Measurements from ENCODE around the gene TTC4.

Gene TTC4, protein sequence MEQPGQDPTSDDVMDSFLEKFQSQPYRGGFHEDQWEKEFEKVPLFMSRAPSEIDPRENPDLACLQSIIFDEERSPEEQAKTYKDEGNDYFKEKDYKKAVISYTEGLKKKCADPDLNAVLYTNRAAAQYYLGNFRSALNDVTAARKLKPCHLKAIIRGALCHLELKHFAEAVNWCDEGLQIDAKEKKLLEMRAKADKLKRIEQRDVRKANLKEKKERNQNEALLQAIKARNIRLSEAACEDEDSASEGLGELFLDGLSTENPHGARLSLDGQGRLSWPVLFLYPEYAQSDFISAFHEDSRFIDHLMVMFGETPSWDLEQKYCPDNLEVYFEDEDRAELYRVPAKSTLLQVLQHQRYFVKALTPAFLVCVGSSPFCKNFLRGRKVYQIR

DNA sequence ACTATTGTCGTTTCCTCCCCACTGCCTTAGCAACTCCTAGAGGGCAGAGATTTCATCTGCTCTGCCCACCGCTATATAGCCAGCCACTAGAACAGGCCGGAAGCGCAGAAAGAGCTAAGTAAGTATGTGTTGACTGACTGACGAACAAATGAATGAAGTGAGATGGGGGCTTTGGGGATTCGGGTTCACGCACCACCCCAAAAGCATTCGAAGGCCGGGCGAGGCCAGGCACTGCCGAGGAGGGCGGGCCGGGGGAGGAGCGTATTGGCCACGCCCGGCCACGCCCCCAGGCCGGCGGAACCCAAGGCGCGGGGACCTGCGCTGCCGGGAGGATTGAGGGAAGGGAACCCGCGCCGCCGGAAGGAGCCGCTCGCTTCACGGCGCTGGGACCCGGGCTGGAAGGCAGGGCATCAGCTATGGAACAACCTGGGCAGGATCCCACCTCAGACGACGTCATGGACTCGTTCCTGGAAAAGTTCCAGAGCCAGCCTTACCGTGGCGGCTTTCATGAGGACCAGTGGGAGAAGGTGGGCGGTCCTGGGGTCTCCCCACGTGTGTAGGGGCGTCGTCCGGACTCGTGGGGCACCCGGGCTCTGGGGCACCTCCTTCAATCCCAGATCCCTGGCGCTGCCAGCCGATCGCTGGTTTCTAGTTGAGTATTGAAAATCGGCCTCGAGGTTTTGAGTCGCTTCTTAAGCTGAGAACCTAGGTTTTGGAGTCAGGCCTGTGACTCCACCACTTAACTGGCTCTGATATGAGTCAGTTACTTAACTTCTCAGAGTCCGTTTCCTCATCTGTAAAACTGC is at the start of gene TTC4:
TTC4 (plus strand) TSS at position 369 of the 806 bp plus-strand sequence; CDS start at position 417, 48 bp downstream.
- peak; percentile 56 to 63 for DNase-seq

DNA sequence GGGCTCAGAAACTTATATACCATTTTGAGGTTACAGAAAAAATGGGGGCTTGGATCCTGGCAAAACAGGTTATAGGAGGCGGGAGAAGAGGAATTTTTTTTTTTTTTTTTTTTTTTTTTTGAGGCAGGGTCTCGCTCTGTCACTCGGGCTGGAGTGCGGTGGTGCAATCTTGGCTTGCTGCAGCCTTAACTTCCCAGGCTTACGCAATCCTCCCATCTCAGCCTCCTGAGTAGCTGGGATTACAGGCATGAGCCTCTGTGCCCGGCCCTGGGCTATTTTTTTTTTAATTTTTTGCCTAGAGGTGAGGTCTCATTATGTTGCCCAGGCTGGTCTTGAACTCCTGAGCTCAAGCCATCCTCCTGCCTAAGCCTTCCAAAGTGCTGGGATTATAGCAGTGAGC is 49.3 kb upstream of the TTC4 start:
- DNase-seq, result no peak

DNA sequence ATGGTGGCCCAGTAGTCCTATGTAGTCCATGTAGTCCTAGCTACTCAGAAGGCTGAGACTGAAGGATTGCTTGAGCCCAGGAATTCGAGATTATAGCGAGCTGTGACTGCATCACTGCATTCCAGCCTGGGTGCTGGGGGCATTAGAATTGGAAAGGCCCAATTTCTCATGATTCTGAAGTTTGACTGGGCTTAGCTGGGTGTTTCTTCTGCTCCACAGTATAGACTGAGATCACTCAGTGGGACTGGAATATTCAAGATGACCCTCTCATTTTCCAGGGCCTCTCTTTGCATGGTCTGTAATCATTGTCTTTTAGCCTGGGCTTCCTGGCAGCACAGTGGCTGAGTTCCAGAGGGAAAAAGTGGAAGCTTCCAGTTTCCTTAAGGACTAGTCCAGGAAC is 47.9 kb upstream of the TTC4 start:
- no peak for DNase-seq

DNA sequence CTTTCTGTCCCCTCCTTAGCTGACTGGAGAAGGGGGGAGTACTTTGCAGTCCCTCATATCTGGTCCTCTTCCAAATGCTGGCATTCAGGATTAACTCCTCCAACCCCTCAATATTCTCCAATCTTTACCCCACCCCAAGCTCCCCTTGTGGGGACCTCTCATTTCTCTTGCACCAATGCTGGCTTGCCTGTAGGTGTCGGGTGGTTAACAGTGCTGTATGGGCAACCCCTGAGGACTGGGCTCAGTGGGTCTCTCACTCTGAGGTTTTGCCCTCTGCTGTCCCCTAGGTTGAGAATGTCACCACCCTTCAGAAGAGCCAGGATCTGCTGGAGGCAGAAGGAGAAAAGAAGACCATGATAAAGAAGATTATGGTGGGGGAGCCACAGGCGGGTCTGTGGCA is 47.1 kb upstream of the TTC4 start:
- DNase-seq, result no peak

DNA sequence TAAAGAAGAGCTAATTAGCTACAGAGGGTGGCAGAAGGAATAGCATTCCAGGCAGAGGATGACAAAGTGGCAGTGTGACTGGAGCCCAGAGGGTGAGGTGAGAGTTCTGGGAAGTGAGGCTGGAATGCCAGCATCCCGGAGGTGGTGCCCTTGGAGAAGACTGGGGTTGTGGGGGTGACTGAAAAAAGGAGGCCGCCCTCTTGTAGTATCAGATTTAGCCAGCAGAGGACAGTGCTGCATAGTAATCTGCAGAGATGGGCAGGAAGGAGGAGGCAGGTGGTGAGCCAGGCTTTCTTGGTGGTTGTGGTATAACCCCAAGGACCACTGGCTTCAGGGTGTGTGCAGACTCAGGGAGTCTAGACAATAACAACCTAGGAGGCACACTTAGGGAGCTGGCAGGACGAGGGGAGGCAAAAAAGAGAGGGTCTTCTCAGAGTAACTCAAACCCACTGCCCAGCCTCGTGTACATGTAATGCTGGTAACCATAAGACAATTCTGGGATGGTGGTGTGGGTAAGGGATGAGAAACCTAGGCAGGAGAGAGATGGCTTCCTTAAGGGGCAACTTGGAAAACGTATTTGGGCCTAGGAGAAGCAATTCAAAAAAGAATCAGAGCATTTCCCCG is 43.6 kb upstream of the TTC4 start:
- DNase-seq, result peak in 1 of 2 experiments; percentile 9

DNA sequence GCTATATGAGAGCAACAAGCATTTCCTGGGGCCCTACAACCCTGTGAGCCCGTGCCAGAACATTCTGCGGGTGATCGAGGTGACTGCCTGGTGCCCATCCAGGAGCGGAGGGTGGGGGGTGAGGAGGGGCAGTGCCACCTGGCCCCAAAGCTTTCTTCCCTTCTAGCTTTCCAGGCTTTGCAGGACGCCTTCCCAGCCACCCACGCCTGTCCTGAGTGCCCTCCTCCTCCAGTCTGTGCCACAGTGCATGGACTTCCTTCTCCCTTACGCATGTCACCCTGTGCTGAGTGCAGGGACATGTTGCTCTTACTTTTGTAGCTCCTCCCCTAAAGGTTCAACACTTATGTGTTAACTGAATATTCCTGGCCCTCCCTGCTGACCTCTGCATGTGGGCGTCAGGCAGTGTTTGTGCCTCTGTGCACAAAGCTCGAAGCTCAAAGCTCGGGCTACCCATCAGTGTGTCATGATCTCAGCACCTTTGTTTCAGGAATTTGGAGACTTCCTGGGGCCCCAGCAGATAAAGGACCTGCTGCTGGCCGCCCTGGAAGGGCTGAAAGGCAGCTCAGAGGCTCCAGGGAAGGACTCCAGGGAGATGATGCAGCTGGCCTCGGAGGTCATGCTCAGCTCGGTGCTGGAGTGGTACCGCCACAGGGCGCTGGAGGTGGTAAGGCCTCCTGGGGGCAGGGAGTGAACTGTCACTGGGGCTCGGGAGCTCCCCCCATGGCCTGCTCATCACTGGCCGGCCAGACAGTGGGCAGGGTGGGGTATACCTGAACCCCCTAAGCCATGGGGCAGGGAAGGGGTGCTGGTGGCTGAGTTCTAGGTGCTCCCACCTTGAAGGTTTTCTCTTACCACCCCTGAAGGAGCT is 36.7 kb upstream of the TTC4 start:
- no peak for DNase-seq

DNA sequence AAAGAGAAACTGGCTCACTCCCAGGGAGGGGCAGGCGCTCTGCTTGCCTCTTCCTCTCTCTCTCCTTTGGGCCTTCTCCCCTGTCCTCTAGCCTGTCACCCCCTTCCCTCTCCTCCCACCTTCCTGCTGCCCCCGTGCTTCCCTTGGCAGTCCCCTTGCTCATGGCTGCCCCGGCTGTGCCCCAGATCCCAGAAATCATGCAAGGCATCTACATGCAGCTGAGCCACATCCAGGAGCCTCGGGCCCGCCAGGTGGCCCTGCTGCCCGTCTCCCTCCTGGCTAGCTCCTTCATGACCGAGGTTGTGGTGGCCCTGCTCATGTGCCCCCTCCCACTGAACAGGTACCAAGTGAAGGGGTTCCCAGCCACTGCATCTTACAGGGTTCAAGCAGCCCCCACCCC is 36.0 kb upstream of the TTC4 start:
- no peak for DNase-seq

DNA sequence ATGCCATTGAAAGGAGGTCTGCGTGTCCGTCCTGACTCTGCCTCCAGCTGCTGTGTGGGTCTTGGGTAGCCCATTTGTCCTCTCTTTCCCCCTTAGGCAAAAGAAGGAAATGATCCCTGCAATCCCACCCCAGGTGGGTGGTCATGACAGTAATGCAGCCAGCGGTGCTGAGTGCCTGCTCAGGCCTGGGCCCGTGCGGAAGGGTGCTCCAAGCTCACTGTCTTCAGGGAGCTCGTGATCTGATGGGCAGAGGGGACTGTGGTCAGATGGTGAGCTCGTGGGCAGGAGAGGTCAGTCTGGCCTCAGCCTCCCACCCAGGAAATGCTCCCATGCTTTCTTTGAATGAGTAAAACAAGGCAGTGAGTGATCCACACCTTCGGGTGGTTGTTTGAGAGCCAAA is 35.3 kb upstream of the TTC4 start:
- no peak for DNase-seq

DNA sequence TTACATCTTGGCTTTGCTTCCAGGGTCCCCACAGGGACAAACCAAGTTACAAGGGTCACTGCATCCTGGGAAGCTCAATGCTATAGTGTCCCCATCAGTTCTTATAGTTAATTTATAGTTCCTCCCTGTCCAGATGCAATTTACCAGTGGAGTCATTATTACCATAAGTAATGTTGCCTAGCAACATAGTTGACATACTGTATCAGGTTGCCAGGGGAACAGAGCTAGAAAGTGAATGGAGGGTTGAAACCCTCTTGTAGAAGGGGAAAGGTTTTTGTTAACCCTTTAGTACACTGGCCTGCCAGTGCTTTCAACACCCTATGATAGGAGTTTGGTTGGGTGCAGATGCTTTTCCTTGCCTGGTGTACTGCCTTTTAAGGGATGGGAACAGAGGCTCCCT is 34.3 kb upstream of the TTC4 start:
- DNase-seq, result peak; percentile 12

DNA sequence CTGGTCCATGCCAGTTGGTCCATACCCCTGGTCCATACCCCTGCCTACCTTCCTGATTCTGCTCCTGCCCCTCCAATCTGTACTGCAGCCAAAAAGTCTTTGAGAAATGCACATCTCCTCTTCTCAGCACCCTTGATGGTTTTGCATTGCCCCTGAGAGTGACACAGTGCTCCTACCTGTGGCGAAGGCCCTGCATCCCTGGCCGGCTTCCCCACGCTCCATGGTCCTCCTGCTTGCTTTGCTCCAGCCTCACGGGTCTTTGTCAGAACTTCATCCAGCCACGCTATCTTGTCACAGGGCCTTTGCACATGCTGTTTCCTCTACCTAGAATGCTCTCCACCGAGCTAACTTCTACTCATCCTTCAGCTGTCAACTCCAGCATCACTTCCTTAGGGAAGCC is 32.2 kb upstream of the TTC4 start:
- DNase-seq, result no peak

DNA sequence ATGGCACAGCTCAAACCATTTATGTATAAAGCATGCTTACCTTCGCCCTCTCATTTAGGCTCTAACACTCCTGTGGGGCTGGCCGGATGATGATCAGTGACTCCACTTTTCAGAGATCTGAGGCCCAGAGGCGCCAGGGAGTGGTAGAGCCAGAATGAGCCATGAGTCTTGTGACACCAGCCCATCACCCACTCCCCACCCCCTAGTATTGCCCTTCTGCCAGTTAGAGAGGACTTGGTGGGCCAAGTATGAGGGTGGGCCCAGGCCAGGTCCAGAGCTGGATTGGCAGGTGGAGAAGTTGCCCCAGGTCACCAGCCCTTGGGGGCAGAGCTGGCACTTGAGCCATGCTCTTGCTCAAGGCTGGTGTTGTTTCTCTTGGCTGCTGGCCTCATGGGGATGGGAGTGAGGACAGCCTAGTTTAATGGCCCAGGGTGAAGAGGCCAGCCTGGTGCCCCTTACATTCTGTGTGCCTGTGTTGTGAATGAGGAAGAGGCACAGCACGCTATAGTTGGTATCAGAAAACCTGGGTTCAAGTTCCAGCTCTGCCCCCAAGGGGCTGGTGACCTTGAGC is 30.2 kb upstream of the TTC4 start:
- DNase-seq, result no peak

DNA sequence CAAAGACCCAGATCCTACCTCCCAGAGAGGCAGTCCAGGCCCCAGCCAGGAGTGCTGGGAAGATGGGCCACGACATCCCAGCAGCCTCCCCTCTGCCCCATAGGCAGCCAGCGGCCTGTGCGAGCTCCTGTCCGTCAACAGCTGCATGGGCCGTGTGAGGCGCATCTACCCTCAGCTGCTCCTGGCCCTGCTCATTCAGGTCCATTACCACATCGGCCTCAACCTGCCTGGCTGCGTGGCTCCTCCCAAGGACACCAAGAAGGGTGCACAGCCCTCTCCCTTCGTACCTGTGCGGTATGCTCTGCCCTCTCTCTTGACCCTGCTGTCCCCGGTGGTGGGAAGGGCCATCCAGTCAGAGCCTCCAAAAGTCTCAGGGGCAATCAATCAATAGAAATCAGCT is 29.5 kb upstream of the TTC4 start:
- DNase-seq, result no peak

DNA sequence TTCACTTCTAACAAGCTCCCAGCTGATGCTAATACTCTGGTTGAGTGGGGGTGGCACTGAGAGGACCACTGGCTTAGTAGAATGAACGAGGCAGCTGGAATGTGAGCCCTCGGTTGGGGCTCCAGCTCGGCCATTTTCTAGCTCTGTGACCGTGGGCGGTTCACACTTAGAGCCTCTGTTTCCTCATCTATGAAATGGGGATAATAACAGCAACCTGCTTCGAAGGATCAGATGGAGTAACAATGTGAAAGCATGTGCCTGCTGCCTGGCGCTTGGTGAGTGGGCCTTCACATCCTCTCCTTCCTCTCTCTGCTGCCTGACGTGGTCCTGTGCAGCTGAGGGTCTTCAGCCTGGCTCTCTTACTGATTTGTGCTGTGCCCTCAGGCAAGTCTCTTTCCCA is 20.9 kb upstream of the TTC4 start:
- no peak for DNase-seq

DNA sequence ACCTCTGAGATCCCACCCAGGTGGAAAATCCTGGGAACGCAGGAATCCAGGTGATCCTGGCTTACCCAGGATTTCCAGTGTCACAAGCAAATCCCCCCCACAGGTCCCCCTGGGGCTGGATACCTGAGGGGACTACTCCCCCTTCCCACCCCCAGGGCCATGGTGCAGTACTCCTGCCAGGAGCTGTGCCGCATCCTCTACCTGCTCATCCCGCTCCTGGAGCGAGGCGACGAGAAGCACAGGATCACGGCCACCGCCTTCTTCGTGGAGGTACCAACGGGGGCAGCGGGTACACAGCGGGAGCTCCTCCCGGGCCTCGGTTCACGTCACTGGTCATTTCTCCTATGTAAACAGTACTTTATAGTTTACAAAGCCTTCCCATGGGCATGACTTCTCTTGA is 20.4 kb upstream of the TTC4 start:
- DNase-seq, result no peak

DNA sequence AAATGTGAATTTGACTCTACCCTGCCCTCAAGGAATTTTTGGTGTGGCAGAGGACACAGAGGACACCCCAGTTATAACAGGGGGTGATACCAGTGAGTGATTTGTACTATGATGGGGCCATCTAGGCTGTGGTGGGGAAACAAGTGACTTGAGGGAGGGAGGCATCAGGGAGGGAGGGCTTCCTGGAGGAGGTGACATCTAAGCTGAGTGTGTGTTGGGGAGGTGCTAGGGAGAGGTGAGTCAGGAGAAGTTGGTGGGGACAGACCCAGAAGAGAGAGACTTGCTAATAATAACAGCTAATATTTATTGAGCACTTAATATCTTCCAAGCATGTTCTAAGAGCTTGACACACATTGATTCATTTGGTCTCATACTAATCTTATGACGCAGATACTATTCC is 19.9 kb upstream of the TTC4 start:
- no peak for DNase-seq

DNA sequence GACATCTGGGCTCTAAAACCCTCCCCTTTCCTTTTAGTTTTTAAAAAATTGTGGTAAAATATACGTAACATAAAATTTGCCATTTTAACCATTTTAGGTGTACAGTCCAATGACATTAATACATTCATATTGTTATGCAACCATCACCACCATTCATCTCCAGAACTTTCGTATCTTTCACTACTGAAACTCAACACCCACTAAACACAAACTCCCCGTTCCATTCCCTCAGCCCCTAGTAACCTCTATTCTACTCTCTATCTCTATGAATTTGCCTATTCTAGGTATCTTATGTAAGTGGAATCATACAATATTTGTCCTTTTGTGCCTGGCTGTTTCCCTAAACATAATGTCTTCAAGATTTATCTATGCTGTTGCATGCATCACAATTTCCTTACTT is 19.4 kb upstream of the TTC4 start:
- DNase-seq, result no peak

DNA sequence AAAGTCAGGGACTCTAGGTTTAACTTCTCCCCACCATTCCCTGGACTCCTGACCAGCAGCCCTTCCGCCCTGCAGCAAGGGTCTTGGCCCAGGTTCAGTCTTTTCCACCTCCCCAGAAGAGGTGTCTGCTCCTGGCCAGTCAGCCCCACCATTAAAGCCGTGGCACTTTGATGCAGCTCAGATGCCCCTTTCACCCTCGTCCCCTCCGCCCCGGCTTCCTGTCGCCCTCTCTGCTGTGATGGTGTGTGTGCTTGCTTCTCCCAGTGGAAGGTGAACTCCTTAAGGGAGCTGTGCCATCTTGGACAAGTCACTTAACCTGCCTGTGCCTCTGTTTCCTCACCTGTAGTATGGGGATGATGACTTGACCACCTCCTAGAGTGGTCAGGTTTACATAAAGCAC is 17.8 kb upstream of the TTC4 start:
- no peak for DNase-seq

DNA sequence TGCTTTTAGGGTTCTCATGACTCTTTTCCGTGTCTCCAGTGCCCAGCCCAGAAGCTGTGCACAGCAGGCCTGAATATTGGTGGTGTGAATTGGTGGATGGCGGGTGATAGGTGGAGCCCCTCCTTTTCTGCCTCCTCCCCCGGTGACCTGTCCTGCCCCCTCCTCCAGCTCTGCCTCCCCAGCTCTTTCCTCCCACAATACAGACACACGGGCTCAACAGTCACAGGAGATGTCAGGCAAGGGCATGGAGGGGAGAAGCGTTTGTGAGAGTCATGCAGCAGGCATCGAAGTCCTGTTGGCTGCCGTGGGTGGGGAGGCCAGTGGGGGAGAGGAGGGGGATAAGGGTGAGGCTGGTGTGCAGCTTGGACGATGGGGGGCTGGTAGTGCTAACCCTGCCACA is 17.3 kb upstream of the TTC4 start:
- no peak for DNase-seq

DNA sequence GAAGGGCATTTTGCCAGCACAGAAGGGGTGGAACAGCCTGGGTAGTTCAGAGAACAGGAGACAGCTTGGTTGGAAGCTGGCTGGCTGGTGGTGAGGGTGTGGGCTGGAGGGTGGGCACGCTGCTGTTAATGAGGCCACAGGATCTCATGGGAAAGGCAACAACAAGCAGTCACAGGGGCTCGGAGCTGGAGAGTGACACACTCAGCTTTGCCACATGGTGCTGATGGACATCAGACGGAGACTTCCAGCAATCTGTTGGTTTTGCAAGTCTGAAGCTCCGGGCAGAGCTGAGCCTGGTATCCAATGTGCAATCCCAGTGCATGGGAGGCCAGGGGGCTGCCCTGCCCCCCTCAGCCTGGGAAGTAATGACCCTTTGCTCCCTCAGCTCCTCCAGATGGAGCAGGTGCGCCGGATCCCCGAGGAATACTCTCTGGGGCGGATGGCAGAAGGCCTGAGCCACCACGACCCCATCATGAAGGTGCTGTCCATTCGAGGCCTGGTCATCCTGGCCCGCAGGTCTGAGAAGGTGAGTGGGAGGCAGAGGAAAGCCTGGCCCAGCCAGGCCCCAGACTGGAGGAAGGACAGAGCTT is 15.6 kb upstream of the TTC4 start:
- DNase-seq, result no peak

DNA sequence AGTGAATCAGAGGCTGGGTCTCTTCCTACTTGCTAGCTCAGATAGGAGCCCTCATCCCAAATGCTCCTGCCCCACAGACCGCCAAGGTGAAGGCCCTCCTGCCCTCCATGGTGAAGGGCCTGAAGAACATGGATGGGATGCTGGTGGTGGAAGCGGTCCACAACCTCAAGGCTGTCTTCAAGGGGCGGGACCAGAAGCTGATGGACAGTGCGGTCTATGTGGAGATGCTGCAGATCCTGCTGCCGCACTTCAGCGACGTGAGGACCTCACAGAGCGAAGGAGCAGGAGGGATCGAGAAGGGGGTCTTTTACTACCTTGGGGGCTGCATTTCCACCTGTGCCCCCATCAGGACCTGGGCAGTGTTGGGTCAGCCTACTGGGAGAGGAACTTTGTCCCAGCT is 14.6 kb upstream of the TTC4 start:
- DNase-seq, result no peak

DNA sequence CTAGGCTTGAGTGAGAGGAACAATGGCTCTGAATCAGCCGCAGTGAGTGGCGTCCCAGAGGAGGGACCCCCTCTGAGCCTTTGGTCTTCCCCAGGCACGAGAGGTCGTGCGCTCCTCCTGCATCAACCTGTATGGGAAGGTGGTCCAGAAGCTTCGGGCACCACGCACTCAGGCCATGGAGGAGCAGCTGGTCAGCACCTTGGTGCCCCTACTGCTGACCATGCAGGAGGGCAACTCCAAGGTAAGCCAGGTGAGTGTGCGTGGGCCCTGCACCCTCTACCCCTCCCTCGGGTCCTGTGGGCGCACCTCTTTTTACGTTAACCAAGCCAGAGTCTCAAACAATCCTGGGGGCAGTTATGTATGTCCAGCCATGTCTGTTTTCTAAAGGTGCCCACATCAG is 13.7 kb upstream of the TTC4 start:
- no peak for DNase-seq

DNA sequence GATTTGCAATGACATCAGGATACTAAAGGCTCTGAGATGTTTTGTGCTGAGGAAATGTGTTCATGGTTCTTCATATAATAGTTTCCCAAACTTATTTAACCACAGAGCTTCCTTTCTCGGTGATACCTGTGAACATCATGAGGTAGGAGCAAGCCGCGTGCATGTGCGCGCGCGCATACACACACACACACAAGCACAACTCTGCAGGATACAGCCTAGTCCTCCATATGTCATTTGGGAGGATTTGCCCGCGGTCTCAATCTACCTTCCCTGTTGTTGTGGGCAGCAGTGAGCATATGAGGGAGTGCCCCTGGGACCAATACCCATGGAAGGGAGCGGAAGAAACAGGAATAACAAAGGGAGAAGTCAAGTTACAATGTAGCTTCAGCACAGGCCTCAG is 12.2 kb upstream of the TTC4 start:
- no peak for DNase-seq

Data from NCI-H187 (cell line).